H1 (cell line): ENCODE results near the gene LCT. TPM values are rescaled to one million over a fixed set of nuclear protein-coding genes. Genes with fewer than 3 reads are reported as not detected.

Experiments
- CTCF ChIA-PET: fragments of 300-600 bp; sonication (Branson Sonifier 250); formaldehyde crosslinking; loops from one replicate; lab custom pipeline; 2021; ENCODE audit not compliant: partially characterized antibody; lab: Charles Lee
- POLR2A ChIA-PET: fragments of 300-600 bp; sonication (Branson Sonifier 250); formaldehyde crosslinking; loops from one replicate; lab custom pipeline; 2021; ENCODE audit warnings: inconsistent platforms; ENCODE audit not compliant: partially characterized antibody; lab: Charles Lee
- DNase-seq, 2 experiments: peaks; one replicate each; pipeline versions ENCODE4 v3.0.0 to v3.0.0-alpha.2; 2010 to 2022; ENCODE audit warnings: low spot score in 2 of 2, low read depth in 1 of 2, mixed read lengths in 1 of 2
- FAIRE-seq: peaks from 2 replicates; lab custom pipeline; 2011; peaks lifted over from hg19 to GRCh38; lab: Jason Lieb, UNC
- H2AFZ ChIP-seq: 2 replicates; pipeline ENCODE4 v1.8.1; 2012; ENCODE audit warnings: low read length, inconsistent platforms
- H2AK5ac ChIP-seq: 2 replicates; pipeline ENCODE4 v1.6.1; 2013; ENCODE audit warnings: low read depth, low read length
- H2BK120ac ChIP-seq: replicated peaks from 2 replicates; pipeline ENCODE3; 2013; ENCODE audit warnings: low read depth, low read length, inconsistent platforms
- H2BK12ac ChIP-seq: 2 replicates; pipeline ENCODE4 v1.6.1; 2013; ENCODE audit warnings: low read depth, low read length
- H2BK15ac ChIP-seq: 2 replicates; pipeline ENCODE4 v1.6.1; 2013; ENCODE audit warnings: low read length
- H2BK20ac ChIP-seq: 2 replicates; pipeline ENCODE4 v1.6.1; 2013; ENCODE audit warnings: low read length
- H2BK5ac ChIP-seq: 2 replicates; pipeline ENCODE4 v1.6.1; 2013; ENCODE audit warnings: low read depth, low read length
- H3K14ac ChIP-seq: 2 replicates; pipeline ENCODE4 v1.6.1; 2013; ENCODE audit warnings: inconsistent platforms; ENCODE audit not compliant: insufficient read length
- H3K18ac ChIP-seq: 2 replicates; pipeline ENCODE4 v1.6.1; 2013; ENCODE audit warnings: low read length; ENCODE audit errors: extremely low read depth
- H3K23ac ChIP-seq: 2 replicates; pipeline ENCODE4 v1.6.1; 2013; ENCODE audit warnings: inconsistent platforms; ENCODE audit not compliant: insufficient read length
- H3K23me2 ChIP-seq: 2 replicates; pipeline ENCODE4 v1.6.1; 2013; ENCODE audit warnings: low read depth, low read length
- H3K27ac ChIP-seq: 2 replicates; pipeline ENCODE4 v1.6.1; 2011; ENCODE audit warnings: low read depth, low read length, inconsistent platforms
- H3K27me3 ChIP-seq, 4 experiments: replicated peaks in 1 of 4; 1 replicate in 1 of 4; 2 replicates in 3 of 4; pipeline versions ENCODE4 v1.6.1 to v1.8.1; 2011 to 2013; ENCODE audit warnings: low read length in 3 of 4, mild to moderate bottlenecking in 3 of 4, inconsistent platforms in 2 of 4, mixed read lengths in 2 of 4, moderate library complexity in 1 of 4; ENCODE audit not compliant: control insufficient read depth in 3 of 4, insufficient read depth in 3 of 4; ENCODE audit errors: extremely low read depth in 1 of 4
- H3K36me3 ChIP-seq, 4 experiments: 2 replicates each; pipeline versions ENCODE4 v1.6.1 to v1.8.1; 2011 to 2013; ENCODE audit warnings: mild to moderate bottlenecking in 4 of 4, low read length in 3 of 4, moderate library complexity in 2 of 4, control low read depth in 1 of 4, inconsistent platforms in 1 of 4; ENCODE audit not compliant: insufficient read depth in 4 of 4, control insufficient read depth in 2 of 4
- H3K4ac ChIP-seq: replicated peaks from 2 replicates; pipeline ENCODE3; 2013; ENCODE audit warnings: low read length, low read depth, mixed read lengths, inconsistent platforms; ENCODE audit not compliant: insufficient read length
- H3K4me1 ChIP-seq, 4 experiments: replicated peaks in 1 of 4; 1 replicate in 1 of 4; 2 replicates in 3 of 4; pipeline versions ENCODE4 v1.6.1 to v1.8.1; 2011 to 2013; ENCODE audit warnings: low read length in 3 of 4, inconsistent platforms in 2 of 4, mixed read lengths in 1 of 4; ENCODE audit not compliant: insufficient read depth in 4 of 4, control insufficient read depth in 3 of 4
- H3K4me2 ChIP-seq, 2 experiments: 2 replicates each; pipeline versions ENCODE4 v1.6.1 to v1.8.1; 2011 to 2013; ENCODE audit warnings: low read depth in 2 of 2, low read length in 2 of 2, control low read depth in 1 of 2, inconsistent platforms in 1 of 2, mild to moderate bottlenecking in 1 of 2; ENCODE audit not compliant: insufficient read depth in 1 of 2
- H3K4me3 ChIP-seq, 4 experiments: fragments of 200-600, 300-600 bp in 1 of 4; sonication (generic), shearing (Covaris generic), sonication (Bioruptor Twin) in 1 of 4; 2 replicates each; pipeline versions ENCODE4 v1.5.1 to v1.8.1; 2011 to 2016; ENCODE audit warnings: low read length in 4 of 4, low read depth in 3 of 4, control low read depth in 2 of 4, inconsistent platforms in 2 of 4, mild to moderate bottlenecking in 2 of 4, mixed read lengths in 1 of 4, moderate library complexity in 1 of 4; ENCODE audit not compliant: insufficient read depth in 2 of 4; ENCODE audit errors: extremely low read depth in 1 of 4
- H3K56ac ChIP-seq: replicated peaks from 2 replicates; pipeline ENCODE3; 2013; ENCODE audit warnings: low read depth, mild to moderate bottlenecking, mixed read lengths, low read length, inconsistent platforms; ENCODE audit not compliant: insufficient read length
- H3K79me1 ChIP-seq: 2 replicates; pipeline ENCODE4 v1.6.1; 2013; ENCODE audit warnings: low read depth, low read length, control low read depth
- H3K79me2 ChIP-seq, 2 experiments: 2 replicates each; pipeline versions ENCODE4 v1.6.1 to v1.8.1; 2012 to 2013; ENCODE audit warnings: low read length in 2 of 2, mild to moderate bottlenecking in 2 of 2, inconsistent platforms in 1 of 2; ENCODE audit not compliant: insufficient read depth in 2 of 2, control insufficient read depth in 1 of 2
- H3K9ac ChIP-seq, 4 experiments: replicated peaks in 1 of 4; 1 replicate in 1 of 4; 2 replicates in 3 of 4; pipeline versions ENCODE4 v1.6.1 to v1.8.1; 2011 to 2013; ENCODE audit warnings: low read depth in 3 of 4, low read length in 3 of 4, control low read depth in 2 of 4, mild to moderate bottlenecking in 2 of 4, moderate library complexity in 2 of 4, inconsistent platforms in 1 of 4; ENCODE audit errors: extremely low read depth in 1 of 4
- H3K9me3 ChIP-seq, 2 experiments: 2 replicates each; pipeline versions ENCODE4 v1.6.1 to v1.8.1; 2012 to 2013; ENCODE audit warnings: mild to moderate bottlenecking in 2 of 2, moderate library complexity in 2 of 2, control low read depth in 1 of 2, inconsistent platforms in 1 of 2, low read depth in 1 of 2, low read length in 1 of 2, mixed read lengths in 1 of 2; ENCODE audit not compliant: insufficient read depth in 2 of 2
- H4K20me1 ChIP-seq, 2 experiments: replicated peaks in 1 of 2; 2 replicates each; pipeline versions ENCODE3 to v1.8.1; 2011 to 2013; ENCODE audit warnings: inconsistent platforms in 2 of 2, low read length in 2 of 2, mild to moderate bottlenecking in 1 of 2; ENCODE audit not compliant: insufficient read depth in 2 of 2, control insufficient read depth in 1 of 2
- H4K5ac ChIP-seq: 2 replicates; pipeline ENCODE4 v1.6.1; 2013; ENCODE audit warnings: low read length, low read depth, mixed read lengths, inconsistent platforms; ENCODE audit not compliant: insufficient read length
- H4K8ac ChIP-seq: 2 replicates; pipeline ENCODE4 v1.8.0; 2013; ENCODE audit warnings: mild to moderate bottlenecking, moderate library complexity, low read length, inconsistent platforms; ENCODE audit not compliant: insufficient read depth; ENCODE audit errors: extremely low read depth
- H4K91ac ChIP-seq: replicated peaks from 2 replicates; pipeline ENCODE3; 2013; ENCODE audit warnings: low read length, mixed read lengths, inconsistent platforms; ENCODE audit not compliant: insufficient read length
- MAFK ChIP-seq: IDR thresholded peaks from 2 replicates; pipeline ENCODE4 v1.6.1; 2012; ENCODE audit warnings: low read depth, mild to moderate bottlenecking, improper control_type of control experiment, low read length
- TAF1 ChIP-seq: IDR thresholded peaks from 2 replicates; pipeline ENCODE4 v1.6.1; 2011; ENCODE audit warnings: mild to moderate bottlenecking, low read depth, low read length
- YY1 ChIP-seq: IDR thresholded peaks from 2 replicates; pipeline ENCODE4 v1.6.1; 2011; ENCODE audit warnings: low read depth, mild to moderate bottlenecking, low read length
- WGBS, 2 experiments: shearing (Covaris generic) in 1 of 2; methylation state at CpG; one replicate each; pipeline versions ENCODE4 v1.1.6 to v1.1.7; 2013 to 2015; ENCODE audit warnings: low lambda C conversion rate in 2 of 2, mixed read lengths in 2 of 2, inconsistent platforms in 1 of 2, low coverage in 1 of 2, missing lambda C conversion rate in 1 of 2; ENCODE audit not compliant: insufficient replicate concordance in 2 of 2, insufficient coverage in 1 of 2, insufficient read length in 1 of 2; ENCODE audit errors: extremely low coverage in 1 of 2, missing lambda C conversion rate in 1 of 2; 5-methylcytosine and 5-hydroxymethylcytosine counted together
- polyA plus RNA-seq, 7 experiments: library from polyadenylated mRNA; depleted of rRNA in 3 of 7; stranded (reverse) in 5 of 7; unstranded in 2 of 7; fragments of >200 nt in 5 of 7; fragments of 200-250 nt in 2 of 7; gene quantifications; 1 replicate in 5 of 7; 2 replicates in 1 of 7; 4 replicates in 1 of 7; pipeline versions ENCODE4 v1.2.1 to v1.2.3, GENCODE V29; 2011 to 2013; ENCODE audit warnings: missing spikeins in 2 of 7, mixed read lengths in 2 of 7
- total RNA-seq: library from RNA; stranded (reverse); fragmentation: NEBNext Ultra II Directional; extraction: Animal tissue kit (Norgen Biotek cat#: 25700); gene quantifications from 2 replicates; pipeline ENCODE4 v1.2.1, GENCODE V29; 2021

Gene LCT
- total and polyA plus RNA-seq, 2 of the 8 experiments (the other 6 are each of a cell fraction or from before 2014, with no cell fraction given) = 0.06 TPM; not detected in 1

GRCh38 chr2:135800513-135801460 is 36.2 kb downstream of the LCT start:
- no peak overlapping the region for H2AK5ac ChIP-seq
- no peak overlapping the region for H2AFZ ChIP-seq
- no peak overlapping the region for H3K9ac ChIP-seq
- H2BK12ac ChIP-seq = no peak overlapping the region
- no peak overlapping the region for H3K18ac ChIP-seq
- no peak overlapping the region for H4K8ac ChIP-seq
- TF ChIP-seq MAFK (no peak), YY1 (no peak), TAF1 (no peak)
- H4K5ac ChIP-seq = no peak overlapping the region
- no peak overlapping the region for H3K14ac ChIP-seq
- H3K79me2 ChIP-seq = no peaks in the 10 kb centered on the region
- ChIA-PET POLR2A (no interaction called here), CTCF (interaction anchor here (1.4 to 5.7 kb wide), 5 partner anchors 11 to 17 kb away, joined by 3 to 87 read pairs (median 22); no protein-coding TSS in a partner anchor)
- no peaks in the 10 kb centered on the region for H3K23me2 ChIP-seq
- no peaks in the 10 kb centered on the region; a peak in 1 of 7 replicates for H3K4me1 ChIP-seq
- no peak overlapping the region for H2BK20ac ChIP-seq
- no peaks in the 10 kb centered on the region for H3K27me3 ChIP-seq
- H3K27ac ChIP-seq = no peak overlapping the region
- H4K91ac ChIP-seq = no peak overlapping the region
- no peaks in the 10 kb centered on the region for H3K36me3 ChIP-seq
- H3K4me2 ChIP-seq = no peak overlapping the region
- no peak overlapping the region for H3K4me3 ChIP-seq
- H3K23ac ChIP-seq = no peak overlapping the region
- H3K79me1 ChIP-seq = no peaks in the 10 kb centered on the region; the same call in 1 of the 2 replicates
- no peaks in the 10 kb centered on the region for H4K20me1 ChIP-seq
- FAIRE-seq = no peak
- no peak overlapping the region for H3K4ac ChIP-seq
- H2BK5ac ChIP-seq = no peak overlapping the region
- H3K56ac ChIP-seq = no peak overlapping the region
- H3K9me3 ChIP-seq = peaks cover 15 to 29% of the 10 kb centered on the region in 2 experiments
- no peak for DNase-seq
- H2BK15ac ChIP-seq = no peak overlapping the region
- WGBS, 2 experiments = 80% methylated on average over 9 of the region's 9 CpGs; no CpG with 5 or more reads in 1 of the 2 experiments
- H2BK120ac ChIP-seq = no peak overlapping the region
